ENCODE results near the gene FALEC.

GRCh38 chr1:150548324-150548631 lies 32.7 kb downstream of the FALEC start:
- TF ChIP-seq CTCF (optimal IDR thresholded peaks at IDR 0.05 in 1 of 3, IDR thresholded peaks at IDR 0.05 in 1 of 3, conservative IDR thresholded peaks at IDR 0.05 in 1 of 3; ENCODE audit: extremely low read depth in 1 of 3, insufficient read depth in 2 of 3, low read length in 3 of 3) (no peak), EZH2 (IDR thresholded peaks at IDR 0.05; ENCODE audit: low read length) (no peak)
